ENCODE measurements around the gene PLEKHG5.

The PLEKHG5 gene

GRCh38 chr1:6450005-6450450 is 41.4 kb downstream of the PLEKHG5 start:
- Histone ChIP-seq H3K9ac (ENCODE audit: low read length) (no peak overlapping the region), H3K9me2 (ENCODE audit: low read depth, low read length) (no peaks in the 10 kb centered on the region)

GRCh38 chr1:6448749-6449631 is 42.5 kb downstream of the PLEKHG5 start:
- H3K4me2 ChIP-seq (ENCODE audit: low read length), result no peak overlapping the region
- H3K27ac ChIP-seq (ENCODE audit: low read depth, low read length, poor library complexity, severe bottlenecking), result no peak overlapping the region
- no peak overlapping the region for H3K4me3 ChIP-seq (ENCODE audit: low read depth, low read length, poor library complexity, severe bottlenecking)
- H3K9me2 ChIP-seq (ENCODE audit: low read depth, low read length), result no peaks in the 10 kb centered on the region
- H3F3A ChIP-seq (ENCODE audit: insufficient read depth, low read length), result no peaks in the 10 kb centered on the region
- H3K27me3 ChIP-seq (ENCODE audit: insufficient read depth, low read length), result peaks cover 8% of the 10 kb centered on the region
- no peaks in the 10 kb centered on the region for H3K36me3 ChIP-seq (ENCODE audit: insufficient read depth, low read length)
- H2AFZ ChIP-seq (ENCODE audit: low read length), result no peak overlapping the region
- H3K79me2 ChIP-seq (ENCODE audit: insufficient read depth, low read length), result no peaks in the 10 kb centered on the region
- peaks cover 16% of the 10 kb centered on the region for H3K4me1 ChIP-seq (ENCODE audit: insufficient read depth, low read length, severe bottlenecking)
- H4K20me1 ChIP-seq (ENCODE audit: insufficient read depth, low read length), result no peaks in the 10 kb centered on the region
- H3K9me3 ChIP-seq (ENCODE audit: low read length), result no peaks in the 10 kb centered on the region
- TF ChIP-seq EZH2 (IDR thresholded peaks at IDR 0.05; ENCODE audit: borderline replicate concordance, low read length), result no peak
- TF ChIP-seq, protein P1, sequence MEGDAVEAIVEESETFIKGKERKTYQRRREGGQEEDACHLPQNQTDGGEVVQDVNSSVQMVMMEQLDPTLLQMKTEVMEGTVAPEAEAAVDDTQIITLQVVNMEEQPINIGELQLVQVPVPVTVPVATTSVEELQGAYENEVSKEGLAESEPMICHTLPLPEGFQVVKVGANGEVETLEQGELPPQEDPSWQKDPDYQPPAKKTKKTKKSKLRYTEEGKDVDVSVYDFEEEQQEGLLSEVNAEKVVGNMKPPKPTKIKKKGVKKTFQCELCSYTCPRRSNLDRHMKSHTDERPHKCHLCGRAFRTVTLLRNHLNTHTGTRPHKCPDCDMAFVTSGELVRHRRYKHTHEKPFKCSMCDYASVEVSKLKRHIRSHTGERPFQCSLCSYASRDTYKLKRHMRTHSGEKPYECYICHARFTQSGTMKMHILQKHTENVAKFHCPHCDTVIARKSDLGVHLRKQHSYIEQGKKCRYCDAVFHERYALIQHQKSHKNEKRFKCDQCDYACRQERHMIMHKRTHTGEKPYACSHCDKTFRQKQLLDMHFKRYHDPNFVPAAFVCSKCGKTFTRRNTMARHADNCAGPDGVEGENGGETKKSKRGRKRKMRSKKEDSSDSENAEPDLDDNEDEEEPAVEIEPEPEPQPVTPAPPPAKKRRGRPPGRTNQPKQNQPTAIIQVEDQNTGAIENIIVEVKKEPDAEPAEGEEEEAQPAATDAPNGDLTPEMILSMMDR (IDR thresholded peaks at IDR 0.05; ENCODE audit: low read length), result no peak
- H3K9ac ChIP-seq (ENCODE audit: low read length), result no peak overlapping the region

More at GRCh38 chr1:6450005-6450450, 41.4 kb downstream of the PLEKHG5 start:
- Histone ChIP-seq H3K36me3 (ENCODE audit: insufficient read depth, low read length) (no peaks in the 10 kb centered on the region), H3K4me3 (ENCODE audit: low read depth, low read length, poor library complexity, severe bottlenecking) (no peak overlapping the region), H3K4me2 (ENCODE audit: low read length) (no peak overlapping the region), H3K79me2 (ENCODE audit: insufficient read depth, low read length) (no peaks in the 10 kb centered on the region), H3K9me3 (ENCODE audit: low read length) (no peaks in the 10 kb centered on the region), H4K20me1 (ENCODE audit: insufficient read depth, low read length) (no peaks in the 10 kb centered on the region), H3F3A (ENCODE audit: insufficient read depth, low read length) (no peaks in the 10 kb centered on the region), H2AFZ (ENCODE audit: low read length) (no peak overlapping the region), H3K4me1 (ENCODE audit: insufficient read depth, low read length, severe bottlenecking) (peaks cover 16% of the 10 kb centered on the region), H3K27ac (ENCODE audit: low read depth, low read length, poor library complexity, severe bottlenecking) (no peak overlapping the region), H3K27me3 (ENCODE audit: insufficient read depth, low read length) (peaks cover 8% of the 10 kb centered on the region)
- TF ChIP-seq, protein P1 (IDR thresholded peaks at IDR 0.05; ENCODE audit: low read length), result no peak
- TF ChIP-seq EZH2 (IDR thresholded peaks at IDR 0.05; ENCODE audit: borderline replicate concordance, low read length), result no peak

- H3K4me3 ChIP-seq (ENCODE audit: low read depth, low read length, poor library complexity, severe bottlenecking), result peak overlapping the region; percentile 45
Observed at GRCh38 chr1:6447818-6448748, 43.4 kb downstream of the PLEKHG5 start.

More at GRCh38 chr1:6447818-6448748, 43.4 kb downstream of the PLEKHG5 start:
- Histone ChIP-seq H3F3A (ENCODE audit: insufficient read depth, low read length) (no peaks in the 10 kb centered on the region), H3K9me2 (ENCODE audit: low read depth, low read length) (no peaks in the 10 kb centered on the region), H3K9ac (ENCODE audit: low read length) (no peak overlapping the region), H4K20me1 (ENCODE audit: insufficient read depth, low read length) (no peaks in the 10 kb centered on the region), H3K27ac (ENCODE audit: low read depth, low read length, poor library complexity, severe bottlenecking) (no peak overlapping the region), H3K4me2 (ENCODE audit: low read length) (peak overlapping the region; percentile 54; the same call in 1 of the 2 replicates), H3K36me3 (ENCODE audit: insufficient read depth, low read length) (no peaks in the 10 kb centered on the region), H3K4me1 (ENCODE audit: insufficient read depth, low read length, severe bottlenecking) (peaks cover 16% of the 10 kb centered on the region), H2AFZ (ENCODE audit: low read length) (no peak overlapping the region), H3K79me2 (ENCODE audit: insufficient read depth, low read length) (no peaks in the 10 kb centered on the region), H3K27me3 (ENCODE audit: insufficient read depth, low read length) (peaks cover 8% of the 10 kb centered on the region), H3K9me3 (ENCODE audit: low read length) (no peaks in the 10 kb centered on the region)
- TF ChIP-seq, protein P1 (IDR thresholded peaks at IDR 0.05; ENCODE audit: low read length), result 0 out of 2 replicates have a peak, but pooled peaks have one; percentile 5
- TF ChIP-seq EZH2 (IDR thresholded peaks at IDR 0.05; ENCODE audit: borderline replicate concordance, low read length), result no peak
